Osteocyte (in vitro differentiated cells): ENCODE measurements around the gene TMEM117. TPM values are rescaled to one million over a fixed set of nuclear protein-coding genes. Genes with fewer than 3 reads are reported as not detected.

Experiments used
- DNase-seq: peaks from one replicate; pipeline ENCODE4 v3.0.0; 2021; ENCODE audit warnings: mixed read lengths; ENCODE audit not compliant: unreplicated experiment; ENCODE audit errors: extremely low spot score
- H3K27ac Mint-ChIP-seq: one replicate; pipeline ENCODE4 v1.8.0; 2021; ENCODE audit warnings: mild to moderate bottlenecking, mixed read lengths; ENCODE audit not compliant: unreplicated experiment
- H3K27me3 Mint-ChIP-seq: one replicate; pipeline ENCODE4 v1.8.0; 2021; ENCODE audit warnings: mixed read lengths; ENCODE audit not compliant: unreplicated experiment
- H3K36me3 Mint-ChIP-seq: one replicate; pipeline ENCODE4 v1.8.0; 2021; ENCODE audit warnings: mixed read lengths; ENCODE audit not compliant: unreplicated experiment
- H3K4me1 Mint-ChIP-seq: one replicate; pipeline ENCODE4 v1.8.0; 2021; ENCODE audit warnings: mixed read lengths; ENCODE audit not compliant: unreplicated experiment
- H3K4me3 Mint-ChIP-seq: one replicate; pipeline ENCODE4 v1.8.0; 2021; ENCODE audit warnings: mild to moderate bottlenecking, moderate library complexity, mixed read lengths; ENCODE audit not compliant: unreplicated experiment
- H3K9me3 Mint-ChIP-seq: one replicate; pipeline ENCODE4 v1.8.0; 2021; ENCODE audit warnings: mixed read lengths; ENCODE audit not compliant: unreplicated experiment
- total RNA-seq: library from RNA; stranded (reverse); gene quantifications from 2 replicates; pipeline ENCODE4 v1.2.1, GENCODE V29; 2021
- TF ChIP-seq, protein P1 (sequence below): fragments of 200-600 bp; sonication (generic); IDR thresholded peaks from 2 replicates; pipeline ENCODE4 v1.5.0; 2021; ENCODE audit warnings: antibody characterized with exemption, mild to moderate bottlenecking, moderate library complexity

Gene TMEM117
- total RNA-seq, 1 donor from 2014 or later = 14.2 TPM

DNA sequence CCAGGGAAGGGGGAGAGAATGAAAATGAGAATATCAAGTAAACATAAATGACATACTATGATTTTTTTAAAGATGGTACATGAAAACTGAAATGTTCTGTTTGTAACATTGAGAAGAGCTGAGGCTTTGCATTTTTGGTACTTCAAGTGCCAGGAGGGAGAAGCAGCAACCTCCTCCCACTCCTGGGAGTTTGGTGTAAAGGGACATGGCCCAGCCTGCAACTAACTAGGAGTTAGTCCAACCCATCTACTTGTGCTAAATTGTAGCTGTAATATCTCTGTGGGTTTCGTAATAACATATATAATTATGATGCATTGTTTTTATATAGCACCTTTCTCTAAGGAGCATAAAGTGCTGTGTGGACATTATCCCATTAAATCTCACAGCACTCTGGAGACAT is 522.8 kb downstream of the TMEM117 start:
- Mint-ChIP-seq H3K27me3 (no peaks in the 10 kb centered on the region), H3K4me1 (no peaks in the 10 kb centered on the region), H3K9me3 (peaks cover 3% of the 10 kb centered on the region), H3K27ac (no peak overlapping the region), H3K36me3 (no peaks in the 10 kb centered on the region), H3K4me3 (no peak overlapping the region)
- TF ChIP-seq, protein P1, sequence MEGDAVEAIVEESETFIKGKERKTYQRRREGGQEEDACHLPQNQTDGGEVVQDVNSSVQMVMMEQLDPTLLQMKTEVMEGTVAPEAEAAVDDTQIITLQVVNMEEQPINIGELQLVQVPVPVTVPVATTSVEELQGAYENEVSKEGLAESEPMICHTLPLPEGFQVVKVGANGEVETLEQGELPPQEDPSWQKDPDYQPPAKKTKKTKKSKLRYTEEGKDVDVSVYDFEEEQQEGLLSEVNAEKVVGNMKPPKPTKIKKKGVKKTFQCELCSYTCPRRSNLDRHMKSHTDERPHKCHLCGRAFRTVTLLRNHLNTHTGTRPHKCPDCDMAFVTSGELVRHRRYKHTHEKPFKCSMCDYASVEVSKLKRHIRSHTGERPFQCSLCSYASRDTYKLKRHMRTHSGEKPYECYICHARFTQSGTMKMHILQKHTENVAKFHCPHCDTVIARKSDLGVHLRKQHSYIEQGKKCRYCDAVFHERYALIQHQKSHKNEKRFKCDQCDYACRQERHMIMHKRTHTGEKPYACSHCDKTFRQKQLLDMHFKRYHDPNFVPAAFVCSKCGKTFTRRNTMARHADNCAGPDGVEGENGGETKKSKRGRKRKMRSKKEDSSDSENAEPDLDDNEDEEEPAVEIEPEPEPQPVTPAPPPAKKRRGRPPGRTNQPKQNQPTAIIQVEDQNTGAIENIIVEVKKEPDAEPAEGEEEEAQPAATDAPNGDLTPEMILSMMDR = no peak
- DNase-seq = no peak

DNA sequence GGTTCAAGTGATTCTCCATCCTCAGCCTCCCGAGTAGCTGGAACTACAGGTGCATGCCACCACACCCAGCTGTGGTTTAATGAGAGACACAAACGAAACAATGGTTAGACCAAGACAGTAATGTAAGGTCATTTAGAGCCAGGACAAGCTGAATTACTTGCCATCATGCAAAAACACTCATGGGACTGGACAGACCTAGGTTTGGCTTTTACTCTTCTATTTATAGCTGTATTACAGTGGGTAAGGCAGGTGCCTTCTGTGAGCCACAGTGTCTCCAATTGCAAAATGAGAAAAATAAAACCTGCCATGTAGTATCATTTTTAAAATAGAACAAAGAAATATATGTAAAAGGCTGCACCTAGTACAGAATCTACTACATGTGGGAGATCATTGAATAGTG is 527.1 kb downstream of the TMEM117 start:
- Mint-ChIP-seq H3K27ac (no peak overlapping the region), H3K9me3 (peaks cover 3% of the 10 kb centered on the region), H3K36me3 (no peaks in the 10 kb centered on the region), H3K27me3 (no peaks in the 10 kb centered on the region), H3K4me1 (no peaks in the 10 kb centered on the region), H3K4me3 (no peak overlapping the region)
- TF ChIP-seq, protein P1 = no peak
- no peak for DNase-seq

DNA sequence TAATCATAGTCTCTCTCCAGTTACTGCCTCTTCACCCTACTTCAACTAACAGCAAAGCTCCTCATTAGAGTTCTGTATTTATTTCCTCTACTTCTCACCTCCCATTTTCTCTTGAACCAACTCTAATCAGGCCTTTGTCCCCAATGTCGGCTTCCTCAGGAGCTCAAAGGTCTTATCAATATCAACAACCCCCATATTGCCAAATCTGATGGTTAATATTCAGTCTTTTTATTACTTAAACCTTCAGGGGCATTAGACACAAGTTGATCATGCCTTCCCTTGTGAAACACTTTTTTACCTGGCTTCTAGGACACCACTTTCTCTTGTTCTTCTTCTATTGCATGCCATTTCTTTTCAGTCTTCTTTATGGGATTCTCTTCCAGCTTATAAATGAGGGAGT is 531.3 kb downstream of the TMEM117 start:
- peaks cover 3% of the 10 kb centered on the region for H3K4me1 Mint-ChIP-seq
- H3K27me3 Mint-ChIP-seq = no peaks in the 10 kb centered on the region
- no peaks in the 10 kb centered on the region for H3K36me3 Mint-ChIP-seq
- H3K27ac Mint-ChIP-seq = no peak overlapping the region
- H3K9me3 Mint-ChIP-seq = peaks cover 3% of the 10 kb centered on the region
- no peak for DNase-seq
- H3K4me3 Mint-ChIP-seq = no peak overlapping the region
- TF ChIP-seq, protein P1 = no peak

DNA sequence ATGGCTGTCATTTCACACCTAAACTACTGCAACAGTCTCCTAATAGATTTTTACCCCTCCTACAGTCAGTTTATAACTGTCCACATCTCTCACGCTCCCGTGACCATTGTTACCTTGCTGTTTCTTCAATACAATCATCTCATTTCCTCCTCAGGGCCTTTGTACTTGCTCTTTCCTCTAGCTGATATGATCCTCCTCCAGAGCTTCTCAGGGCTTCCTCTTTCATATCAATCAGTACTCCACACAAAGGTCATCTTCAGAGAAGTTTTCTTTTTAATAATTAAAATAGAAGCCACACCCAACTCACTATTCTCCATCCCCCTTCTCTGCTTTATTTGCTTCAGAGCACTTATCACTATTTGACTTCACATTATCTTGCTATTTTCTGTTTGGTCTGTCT is 532.0 kb downstream of the TMEM117 start:
- TF ChIP-seq, protein P1 = no peak
- Mint-ChIP-seq H3K4me3 (no peak overlapping the region), H3K9me3 (peaks cover 3% of the 10 kb centered on the region), H3K4me1 (peaks cover 5% of the 10 kb centered on the region), H3K27me3 (no peaks in the 10 kb centered on the region), H3K27ac (no peak overlapping the region), H3K36me3 (no peaks in the 10 kb centered on the region)
- no peak for DNase-seq

DNA sequence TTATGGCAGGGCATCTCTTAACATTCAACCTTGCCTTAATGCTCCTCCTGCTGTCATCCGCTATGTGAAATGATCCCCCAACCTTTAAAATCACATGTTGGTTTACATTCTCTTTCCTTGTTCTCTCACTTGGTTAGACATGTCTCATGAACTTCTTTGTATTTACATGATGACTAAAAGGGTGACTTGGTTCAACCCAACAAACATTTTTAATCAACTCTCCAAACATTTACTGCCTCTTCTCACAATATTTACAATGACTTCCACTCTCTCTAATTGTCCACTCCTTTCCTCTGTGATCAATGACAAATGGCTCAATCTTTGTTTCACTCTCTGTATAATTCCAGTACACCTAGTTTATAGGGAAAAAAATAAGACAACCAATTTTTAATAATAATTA is 534.1 kb downstream of the TMEM117 start:
- Mint-ChIP-seq H3K27ac (no peak overlapping the region), H3K9me3 (peaks cover 3% of the 10 kb centered on the region), H3K27me3 (no peaks in the 10 kb centered on the region), H3K4me3 (no peak overlapping the region), H3K36me3 (no peaks in the 10 kb centered on the region), H3K4me1 (peaks cover 10% of the 10 kb centered on the region)
- TF ChIP-seq, protein P1 = no peak
- DNase-seq = no peak
